HG02884 (cell line): ENCODE results near the gene CLMN.

ENCODE experiments used
- ATAC-seq: cut with Tn5 transposase; IDR thresholded peaks from one replicate; pipeline ENCODE4 v1.9.1; 2021; ENCODE audit warnings: mild to moderate bottlenecking, moderate library complexity; ENCODE audit not compliant: unreplicated experiment

The CLMN gene

GRCh38 chr14:95305145-95305544, 14.6 kb downstream of the CLMN start:
- ATAC-seq, result no peak

GRCh38 chr14:95304342-95304741, 15.4 kb downstream of the CLMN start:
- ATAC-seq, result no peak

DNA sequence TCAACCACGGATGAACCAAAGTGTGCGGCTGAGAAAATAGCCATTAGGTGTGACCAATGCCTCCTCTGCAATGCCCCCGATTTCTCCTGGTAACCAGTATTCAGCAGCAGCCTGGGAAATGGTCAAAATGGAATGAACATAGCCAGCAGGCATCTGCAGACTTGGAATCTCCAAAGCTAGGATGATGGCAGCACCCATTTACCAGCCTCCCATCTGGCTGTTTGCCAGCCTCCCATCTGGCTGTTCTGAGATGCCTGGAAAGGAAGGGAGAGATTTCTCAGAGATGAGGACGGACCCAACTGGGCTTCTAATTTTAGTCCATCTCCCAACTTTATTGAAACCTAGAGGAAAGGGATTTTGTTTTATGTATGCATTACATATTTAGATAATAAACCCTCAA, 16.2 kb downstream of the CLMN start:
- ATAC-seq, result no peak

- no peak for ATAC-seq
Measured at GRCh38 chr14:95302667-95303506, 16.8 kb downstream of the CLMN start.

GRCh38 chr14:95301527-95302187, 18.1 kb downstream of the CLMN start:
- no peak for ATAC-seq

GRCh38 chr14:95300697-95301526, 18.8 kb downstream of the CLMN start:
- no peak for ATAC-seq

DNA sequence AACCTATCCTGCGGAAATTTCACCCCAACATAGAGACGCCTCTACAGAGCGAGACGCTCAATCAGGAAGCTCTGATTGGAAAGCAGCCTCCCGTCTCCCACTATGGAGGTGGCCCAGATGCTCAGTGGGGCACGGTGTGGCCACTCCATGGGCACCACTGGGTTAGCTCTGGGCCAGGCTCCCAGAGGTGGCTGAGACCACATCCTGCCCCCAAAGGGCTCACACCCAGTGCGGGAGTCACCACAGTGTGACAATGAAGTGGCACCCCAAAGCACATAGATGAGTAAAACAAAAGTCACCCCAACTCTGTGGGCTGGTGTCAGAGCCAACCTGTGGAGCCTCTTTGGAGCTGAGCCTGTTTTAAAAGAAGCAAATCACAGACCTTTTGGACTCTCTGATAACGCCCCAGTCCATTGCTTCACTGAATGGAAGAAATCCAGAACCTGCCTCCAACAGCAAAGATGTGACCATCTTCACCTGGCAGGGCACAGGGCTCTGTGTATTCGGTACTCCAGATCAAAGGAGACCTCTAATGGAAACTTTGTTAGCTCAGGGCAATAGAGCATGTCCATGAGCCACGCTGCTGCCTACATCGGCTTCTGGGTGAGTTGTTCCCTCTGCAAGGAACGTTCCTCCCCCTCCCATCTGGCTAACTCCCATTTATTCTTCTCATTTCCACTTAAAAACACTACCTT, 19.6 kb downstream of the CLMN start:
- ATAC-seq, result no peak

DNA sequence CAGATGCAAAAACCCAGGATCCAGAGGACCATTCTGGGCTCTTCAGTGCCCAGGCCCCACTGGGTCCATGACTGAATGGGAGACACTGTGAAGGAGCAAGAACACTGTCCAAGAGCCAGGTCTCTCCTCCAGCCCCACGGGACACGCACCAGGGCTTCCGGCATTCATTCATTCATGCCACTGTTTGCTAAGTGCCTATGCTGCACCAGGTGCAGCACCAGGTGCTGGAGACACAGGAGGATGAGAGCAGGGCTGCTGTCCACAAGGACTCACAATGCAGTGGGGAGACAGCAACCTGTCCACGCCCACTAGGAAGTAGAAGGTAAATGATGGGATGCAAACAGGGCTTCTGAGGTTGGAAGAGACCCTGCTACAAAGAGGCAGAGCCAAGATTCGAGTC, 20.4 kb downstream of the CLMN start:
- no peak for ATAC-seq

DNA sequence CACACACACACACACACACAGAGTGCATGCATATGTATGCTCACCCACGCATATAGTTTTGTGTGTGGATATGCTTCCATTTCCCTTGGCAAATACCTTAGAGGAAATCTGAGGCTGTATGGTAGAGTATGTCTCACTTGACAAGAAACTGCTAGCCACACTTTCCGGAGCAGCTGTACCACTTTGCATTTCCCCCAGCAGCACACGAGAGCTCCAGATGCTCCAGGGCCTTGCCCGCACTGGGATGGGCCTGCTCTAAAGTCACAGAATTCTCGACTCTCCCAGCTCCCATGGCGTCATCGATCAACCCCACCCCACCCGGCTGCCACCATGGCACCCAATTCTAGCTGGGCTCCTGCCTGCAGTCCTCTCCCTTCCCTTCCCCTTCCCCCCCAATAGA, 21.9 kb downstream of the CLMN start:
- ATAC-seq, result no peak

- ATAC-seq, result no peak
Measured at GRCh38 chr14:95296966-95297365, 22.7 kb downstream of the CLMN start.

- ATAC-seq, result no peak
Measured at GRCh38 chr14:95295600-95296376, 23.9 kb downstream of the CLMN start.

- ATAC-seq, result no peak
Measured at GRCh38 chr14:95294834-95295599, 24.7 kb downstream of the CLMN start.

- ATAC-seq, result no peak
Measured at GRCh38 chr14:95294320-95294719, 25.4 kb downstream of the CLMN start.

GRCh38 chr14:95293449-95293848, 26.3 kb downstream of the CLMN start:
- no peak for ATAC-seq

GRCh38 chr14:95292660-95293425, 26.9 kb downstream of the CLMN start:
- no peak for ATAC-seq

DNA sequence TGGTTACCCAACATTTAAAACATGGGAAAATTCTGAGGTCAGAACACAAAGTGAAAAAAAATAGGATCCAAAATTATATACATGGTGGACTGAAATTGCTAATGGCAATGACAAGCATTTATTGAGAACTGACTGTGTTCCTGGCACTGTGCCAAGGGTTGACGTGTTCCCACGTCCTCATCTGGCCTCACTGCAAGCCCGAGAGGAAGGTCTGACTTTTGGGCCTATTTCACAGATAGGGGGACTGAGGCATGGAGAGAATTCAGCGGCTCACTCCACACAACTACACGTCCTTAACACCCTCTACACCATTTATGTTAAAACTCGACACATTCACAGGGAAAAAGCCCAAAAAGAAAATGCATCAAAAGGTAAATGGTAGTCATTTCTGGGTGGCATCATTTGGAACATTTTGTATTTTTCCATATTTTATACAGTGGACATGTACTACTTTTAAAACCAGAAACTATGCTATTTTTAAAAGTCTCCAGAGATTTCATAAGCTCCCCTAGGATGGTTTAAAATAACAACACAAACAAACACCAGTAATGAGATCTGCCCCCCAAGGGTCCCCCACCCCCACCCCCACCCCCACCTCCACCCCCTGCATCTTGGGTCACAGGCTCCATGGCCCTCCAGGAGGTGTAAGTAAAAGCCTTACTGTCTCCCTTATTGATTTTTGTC, 27.7 kb downstream of the CLMN start:
- ATAC-seq, result no peak

DNA sequence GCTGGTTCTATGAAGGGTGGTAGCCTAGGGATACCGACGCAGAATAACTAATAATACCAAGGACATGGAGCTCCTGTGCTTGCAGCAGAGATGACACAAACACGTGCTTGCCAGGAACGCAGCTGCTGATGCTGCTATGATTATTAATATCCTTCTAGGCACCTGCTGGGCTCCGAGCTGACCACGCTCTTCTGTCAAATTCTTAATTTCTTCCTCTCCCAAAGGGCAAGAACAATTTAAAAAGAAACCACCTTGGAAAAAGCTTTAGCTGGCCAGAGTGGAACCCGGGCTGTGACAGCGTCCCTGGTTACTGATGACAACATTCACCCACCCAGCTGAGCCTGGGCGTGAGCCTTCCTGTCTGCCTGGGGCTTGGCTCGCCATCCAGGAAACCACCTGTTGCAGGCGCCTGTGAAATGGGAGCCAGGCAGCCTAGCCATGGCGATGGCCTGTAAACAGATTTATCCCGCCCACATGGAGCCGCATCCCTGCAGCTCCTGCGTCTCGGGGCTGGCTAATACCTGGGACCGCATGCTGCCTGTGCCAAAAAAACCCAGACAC, 28.8 kb downstream of the CLMN start:
- no peak for ATAC-seq

- ATAC-seq, result no peak
Measured at GRCh38 chr14:95290021-95290420, 29.7 kb downstream of the CLMN start.
